GM19328 (cell line): ENCODE data around the gene APOBEC3C.
"Not testable (repeated sequence)": the region's sequence is repeated elsewhere in the genome, so short reads cannot be mapped to it uniquely, and the experiment has no call there.

Source experiments
- ATAC-seq: cut with Tn5 transposase; IDR thresholded peaks from one replicate; pipeline ENCODE4 v1.9.1; 2021; ENCODE audit warnings: mild to moderate bottlenecking, moderate library complexity; ENCODE audit not compliant: unreplicated experiment

The APOBEC3C gene

DNA sequence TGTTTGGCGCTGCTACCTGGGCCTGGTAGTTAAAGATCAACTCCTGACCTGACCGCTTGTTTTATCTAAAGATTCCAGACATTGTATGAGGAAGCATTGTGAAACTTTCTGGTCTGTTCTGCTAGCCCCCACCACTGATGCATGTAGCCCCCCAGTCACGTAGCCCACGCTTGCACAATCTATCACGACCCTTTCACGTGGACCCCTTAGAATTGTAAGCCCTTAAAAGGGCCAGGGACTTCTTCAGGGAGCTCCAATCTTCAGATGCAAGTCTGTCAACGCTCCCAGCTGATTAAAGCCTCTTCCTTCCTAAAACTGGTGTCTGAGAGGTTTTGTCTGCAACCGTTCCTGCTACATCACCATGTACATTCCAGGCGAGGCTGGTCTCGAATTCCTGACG, 41.6 kb downstream of the APOBEC3C start:
- ATAC-seq: no peak

GRCh38 chr22:39061290-39061689, 47.2 kb downstream of the APOBEC3C start:
- ATAC-seq: not testable (repeated sequence)

DNA sequence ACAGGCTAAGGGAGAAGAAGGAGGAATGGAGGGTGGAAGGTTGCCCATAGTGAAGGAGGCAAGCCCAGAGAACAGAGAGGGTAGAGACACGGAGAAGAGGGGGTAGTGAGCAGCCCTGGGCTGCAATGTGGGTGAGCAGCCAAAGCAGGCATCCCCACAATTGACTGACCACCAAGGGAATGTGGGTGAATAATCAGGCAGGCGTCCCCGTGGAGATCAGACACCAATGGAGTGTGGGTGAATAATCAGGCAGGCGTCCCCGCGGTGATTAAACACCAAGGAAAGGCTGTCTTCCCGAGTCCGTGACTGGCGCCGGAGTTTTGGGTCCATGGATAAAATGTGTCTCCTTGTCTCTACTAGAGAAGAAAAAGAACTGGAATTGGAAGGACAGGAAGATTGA, 47.9 kb downstream of the APOBEC3C start:
- ATAC-seq: not testable (repeated sequence)

DNA sequence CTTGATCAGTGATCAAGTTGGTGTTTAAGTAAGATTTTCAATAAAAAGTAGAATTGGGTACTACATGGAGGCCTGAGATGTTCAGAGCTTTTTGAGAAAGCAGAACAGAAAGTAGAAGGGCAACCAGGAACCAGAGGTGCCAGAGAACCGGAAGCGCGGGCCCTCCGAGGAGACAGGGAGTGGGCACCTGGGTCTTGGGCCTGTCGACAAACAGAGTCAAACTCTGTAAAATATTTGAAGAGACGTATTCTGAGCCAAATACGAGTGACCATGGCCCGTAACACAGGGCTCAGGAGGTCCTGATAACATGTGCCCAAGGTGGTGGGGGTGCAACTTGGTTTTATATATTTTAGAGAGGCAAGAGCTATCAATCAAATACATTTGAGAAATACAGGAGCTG, 49.8 kb downstream of the APOBEC3C start:
- ATAC-seq: not testable (repeated sequence)

- not testable (repeated sequence) for ATAC-seq
These were observed 52.6 kb downstream of the APOBEC3C start for GRCh38 chr22:39066442-39067276.

DNA sequence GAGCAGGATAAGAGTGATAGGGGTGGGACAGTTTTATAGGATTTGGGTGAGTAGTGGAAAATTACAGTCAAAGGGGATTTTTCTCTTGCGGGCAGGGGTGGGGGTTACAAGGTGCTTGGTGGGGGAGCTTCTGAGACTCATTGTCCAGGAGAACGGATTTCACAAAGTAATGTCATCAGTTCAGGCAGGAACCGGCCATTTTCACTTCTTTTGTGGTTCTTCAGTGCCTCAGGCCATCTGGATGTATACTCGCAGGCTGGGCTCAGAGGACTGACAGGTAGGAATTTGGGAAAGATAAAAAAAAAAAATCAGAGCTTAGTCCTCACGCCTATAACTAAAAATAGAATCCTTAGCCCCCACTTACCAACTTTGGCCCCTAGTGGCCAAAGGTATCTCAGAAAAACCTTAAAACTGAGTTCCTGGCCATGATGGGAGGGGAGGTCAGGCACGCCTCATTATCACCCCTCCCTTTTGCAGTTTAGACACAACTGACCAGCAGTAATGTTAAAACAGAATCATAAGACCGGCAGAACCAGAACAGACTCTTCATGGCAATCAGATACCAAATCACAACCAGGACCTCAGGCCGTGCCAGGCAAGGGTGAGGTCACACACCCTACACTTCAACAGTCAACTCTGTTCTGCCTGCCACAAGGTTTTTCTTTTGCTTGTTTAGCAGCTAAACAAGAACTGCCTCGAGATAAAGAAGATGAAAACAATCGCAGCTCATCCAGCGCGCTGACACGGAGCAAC, 54.2 kb downstream of the APOBEC3C start:
- ATAC-seq: no peak
